IPS-NIHi7 (cell line): ENCODE measurements around the gene SCAMP2.
"Not testable (repeated sequence)": the region's sequence is repeated elsewhere in the genome, so short reads cannot be mapped to it uniquely, and the experiment has no call there.

ENCODE experiments used
- DNase-seq: peaks from one replicate; pipeline ENCODE4 v3.0.0; 2012; ENCODE audit warnings: mixed read lengths; ENCODE audit errors: extremely low spot score

Gene SCAMP2, protein sequence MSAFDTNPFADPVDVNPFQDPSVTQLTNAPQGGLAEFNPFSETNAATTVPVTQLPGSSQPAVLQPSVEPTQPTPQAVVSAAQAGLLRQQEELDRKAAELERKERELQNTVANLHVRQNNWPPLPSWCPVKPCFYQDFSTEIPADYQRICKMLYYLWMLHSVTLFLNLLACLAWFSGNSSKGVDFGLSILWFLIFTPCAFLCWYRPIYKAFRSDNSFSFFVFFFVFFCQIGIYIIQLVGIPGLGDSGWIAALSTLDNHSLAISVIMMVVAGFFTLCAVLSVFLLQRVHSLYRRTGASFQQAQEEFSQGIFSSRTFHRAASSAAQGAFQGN

DNA sequence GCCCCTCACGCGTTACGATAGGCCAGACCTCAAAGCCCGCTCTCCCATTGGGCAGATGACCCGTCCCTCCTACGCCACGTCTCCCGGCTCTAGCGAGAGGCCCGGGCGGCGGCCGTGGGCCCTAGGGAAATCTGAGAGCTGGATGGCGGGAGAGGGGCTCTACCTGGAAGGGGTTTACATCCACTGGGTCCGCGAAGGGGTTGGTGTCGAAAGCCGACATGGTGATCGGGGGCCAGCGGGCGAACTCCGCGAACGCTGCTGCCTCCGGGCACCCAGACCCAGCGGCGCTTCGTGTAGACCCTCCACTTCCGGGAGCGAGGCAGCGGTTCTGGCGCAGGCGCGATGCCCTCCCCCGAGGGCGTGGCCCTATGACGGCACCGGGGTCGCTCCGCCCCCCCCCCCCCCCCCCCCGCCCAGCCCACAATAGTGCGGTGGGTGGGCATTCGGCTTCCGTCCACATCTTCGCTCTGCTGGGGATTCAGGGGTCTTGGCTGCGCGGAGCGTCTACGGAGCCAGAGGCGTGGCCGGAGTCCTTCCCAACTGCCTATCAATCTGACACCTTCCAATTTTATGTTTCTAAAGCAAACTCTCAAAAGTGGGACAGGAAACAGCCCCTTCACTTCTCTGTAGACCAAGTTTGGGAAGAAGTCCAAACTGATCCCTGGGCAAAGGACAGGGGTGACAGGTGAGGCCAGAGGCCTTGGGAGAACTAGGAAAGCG lies at the start of gene SCAMP2:
Gene SCAMP2 (minus strand): TSS at position 330 of the 720 bp plus-strand sequence. CDS start 110 bp downstream, at position 220.
- DNase-seq: peak; percentile 99

DNA sequence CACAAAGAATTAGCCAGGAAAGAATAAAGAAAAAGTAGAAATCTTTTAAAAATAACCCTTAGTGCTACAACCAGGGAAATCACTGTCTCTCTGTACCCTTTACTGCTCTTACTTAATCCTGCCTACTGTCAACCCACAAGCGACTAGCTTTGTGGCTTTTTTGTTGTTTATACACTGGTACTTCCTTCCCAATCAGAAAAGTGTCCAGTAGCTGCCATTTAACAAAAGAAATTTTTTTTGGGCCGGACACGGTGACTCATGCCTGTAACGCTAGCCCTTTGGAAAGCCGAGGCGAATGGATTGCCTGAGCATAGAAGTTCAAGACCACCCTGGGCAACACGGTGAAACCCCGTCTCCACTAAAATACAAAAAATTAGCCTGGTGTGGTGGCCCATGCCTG lies 47.3 kb upstream of the SCAMP2 start:
- DNase-seq: no peak

DNA sequence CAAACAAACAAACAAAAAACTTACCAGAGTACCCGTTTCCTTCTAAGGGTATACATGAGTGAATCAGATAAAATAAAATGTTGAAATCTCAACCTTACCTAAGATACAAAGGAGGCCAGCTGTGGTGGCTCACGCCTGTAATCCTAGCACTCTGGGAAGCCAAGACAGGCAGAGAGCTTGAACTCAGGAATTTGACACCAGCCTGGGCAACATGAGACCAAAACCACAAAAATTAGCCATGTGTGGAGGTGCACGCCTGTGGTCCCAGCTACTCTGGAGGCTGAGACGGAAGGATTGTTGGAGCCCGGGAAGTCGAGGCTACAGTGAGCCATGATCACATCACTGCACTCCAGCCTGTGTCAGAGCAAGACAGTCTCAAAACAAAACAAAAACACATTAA lies 44.5 kb upstream of the SCAMP2 start:
- no peak for DNase-seq

DNA sequence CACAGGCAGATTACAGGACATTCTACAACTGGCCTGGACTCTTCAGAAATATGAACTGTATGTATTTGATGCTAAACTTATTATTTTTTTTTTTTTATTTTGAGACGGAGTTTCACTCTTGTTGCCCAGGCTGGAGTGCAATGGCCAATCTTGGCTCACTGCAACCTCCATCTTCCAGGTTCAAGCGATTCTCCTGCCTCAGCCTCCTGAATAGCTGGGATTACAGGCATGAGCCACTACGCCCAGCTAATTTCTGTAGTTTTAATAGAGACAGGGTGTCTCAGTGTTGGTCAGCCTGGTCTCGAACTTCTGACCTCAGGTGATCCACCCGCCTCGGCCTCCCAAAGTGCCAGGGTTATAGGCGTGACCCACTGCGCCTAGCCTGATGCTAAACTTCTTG lies 40.6 kb upstream of the SCAMP2 start:
- not testable (repeated sequence) for DNase-seq

DNA sequence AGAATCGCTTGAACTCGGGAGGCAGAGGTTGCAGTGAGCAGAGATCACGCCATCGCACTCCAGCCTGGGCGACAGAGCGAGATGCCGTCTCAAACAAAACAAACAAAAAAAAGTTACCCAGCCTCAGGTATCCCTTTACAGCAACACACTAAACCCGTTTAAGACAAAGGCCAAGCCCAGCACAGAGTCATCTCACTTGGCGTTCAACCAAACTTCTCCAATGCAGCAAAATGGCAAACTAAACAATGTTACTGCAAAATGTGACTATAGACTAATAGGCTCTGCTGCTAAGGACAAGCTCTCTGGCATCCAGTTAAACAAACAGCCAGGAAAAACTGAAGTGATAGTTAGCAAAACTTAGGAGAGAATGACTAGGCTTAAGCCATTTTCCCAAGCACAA lies 39.9 kb upstream of the SCAMP2 start:
- DNase-seq: no peak

DNA sequence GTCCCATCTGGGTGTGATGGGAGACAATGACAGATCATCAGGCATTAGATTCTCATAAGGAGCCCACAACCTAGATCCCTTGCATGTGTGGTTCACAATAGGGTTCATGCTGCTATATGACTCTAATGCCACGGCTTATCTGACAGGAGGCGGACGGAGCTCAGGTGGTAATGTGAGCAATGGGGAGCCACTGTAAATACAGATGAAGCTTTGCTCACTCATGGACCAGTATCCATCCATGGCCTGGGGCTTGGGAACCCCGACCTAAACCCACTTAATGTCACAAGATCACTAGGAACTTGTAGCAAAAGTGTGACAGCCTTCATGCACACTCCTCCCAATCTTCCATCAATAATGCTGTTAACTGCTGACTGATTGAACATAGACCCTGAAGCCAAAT lies 35.5 kb upstream of the SCAMP2 start:
- no peak for DNase-seq

DNA sequence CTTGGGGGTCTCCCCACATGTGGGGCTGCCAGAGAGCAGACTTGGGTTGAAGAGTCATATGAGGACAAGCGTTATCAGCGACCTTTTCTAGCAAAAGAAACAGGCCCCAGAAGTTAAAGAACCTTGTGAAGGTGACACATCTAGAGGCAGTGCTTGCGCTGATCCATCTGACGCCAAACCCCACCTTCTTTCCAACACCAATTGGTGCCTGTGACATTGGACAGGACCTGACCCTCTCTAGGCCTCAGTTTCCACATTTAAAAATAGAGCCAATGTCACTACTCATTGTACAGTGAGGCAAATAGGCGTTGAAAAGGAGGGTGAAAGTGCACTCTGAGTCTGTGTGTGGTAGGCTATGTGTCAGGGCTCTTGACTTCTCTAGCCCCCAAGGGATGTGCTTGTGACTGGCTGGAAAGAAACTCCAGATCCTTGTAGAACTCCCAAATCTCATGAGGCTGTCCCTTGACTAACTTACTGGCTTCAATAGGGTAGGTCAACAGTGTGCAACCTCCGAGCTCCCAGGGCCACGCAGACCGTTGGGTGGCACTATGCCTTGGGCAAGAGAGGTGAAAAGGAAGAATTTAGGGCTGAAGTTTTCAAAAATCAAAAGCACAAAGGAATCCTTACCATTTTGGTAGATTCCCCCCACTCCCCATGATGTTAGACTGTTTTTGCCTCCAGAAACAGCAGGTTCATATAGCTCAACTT lies 34.2 kb upstream of the SCAMP2 start:
- peak; percentile 25 for DNase-seq

DNA sequence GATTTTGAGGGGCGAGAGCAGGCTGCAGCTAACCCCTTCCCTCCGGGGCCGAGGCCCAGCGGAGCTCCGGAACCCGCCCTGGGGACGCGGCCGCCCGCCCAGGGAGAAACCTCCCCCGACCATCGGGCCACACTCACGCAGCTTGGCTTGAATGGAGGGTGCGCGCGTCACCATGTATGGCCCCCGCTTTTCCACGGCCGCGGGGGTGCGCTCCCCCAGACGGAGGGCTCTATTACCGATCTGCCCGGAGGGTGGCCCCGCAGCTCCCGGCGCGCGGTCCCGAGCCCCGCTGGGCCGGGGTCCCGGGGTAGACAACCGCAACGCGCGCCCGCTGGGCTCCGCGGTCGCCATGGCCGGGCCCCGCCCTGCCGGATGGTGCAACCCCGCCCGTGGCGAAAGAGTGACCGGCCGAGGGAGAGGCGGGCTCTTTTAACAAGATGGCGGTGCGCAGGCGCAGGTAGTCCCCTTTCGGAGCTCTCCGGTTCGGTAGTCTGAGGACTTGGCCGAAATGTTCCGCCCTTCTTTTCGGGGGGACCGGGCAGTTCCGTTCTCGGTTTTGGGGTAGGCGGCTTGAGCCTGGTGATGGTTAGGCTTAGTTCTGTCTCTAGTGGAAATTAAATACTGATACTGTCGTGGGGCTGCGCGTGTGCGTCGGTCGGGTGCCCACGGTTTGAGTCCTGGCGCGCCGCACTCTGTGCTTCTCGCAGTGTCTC lies 33.4 kb upstream of the SCAMP2 start, which contains the start of gene FAM219B:
Gene FAM219B (minus strand): TSS at position 402 of the 713 bp plus-strand sequence. CDS start 51 bp downstream, at position 351.
- peak; percentile 98 for DNase-seq

DNA sequence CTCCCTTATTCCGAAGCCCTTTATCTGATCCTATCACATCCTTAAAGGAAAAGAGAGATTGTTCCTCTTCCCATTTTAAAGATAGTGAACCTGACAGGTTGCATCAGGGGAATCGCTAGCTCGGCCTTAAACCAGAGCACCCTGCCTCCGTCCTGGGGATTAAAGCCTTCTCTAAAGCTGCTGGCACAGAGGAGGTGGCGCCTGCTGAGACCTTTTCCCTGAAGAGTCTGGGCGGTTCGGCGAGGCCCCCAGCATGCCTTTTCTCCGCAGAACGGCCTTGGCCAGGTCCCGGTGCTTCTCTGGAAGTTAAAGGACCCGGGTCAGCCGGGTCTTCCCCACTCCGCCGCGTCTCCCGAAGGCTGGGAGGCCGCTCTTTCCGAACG lies 32.9 kb upstream of the SCAMP2 start:
- DNase-seq: peak; percentile 54

DNA sequence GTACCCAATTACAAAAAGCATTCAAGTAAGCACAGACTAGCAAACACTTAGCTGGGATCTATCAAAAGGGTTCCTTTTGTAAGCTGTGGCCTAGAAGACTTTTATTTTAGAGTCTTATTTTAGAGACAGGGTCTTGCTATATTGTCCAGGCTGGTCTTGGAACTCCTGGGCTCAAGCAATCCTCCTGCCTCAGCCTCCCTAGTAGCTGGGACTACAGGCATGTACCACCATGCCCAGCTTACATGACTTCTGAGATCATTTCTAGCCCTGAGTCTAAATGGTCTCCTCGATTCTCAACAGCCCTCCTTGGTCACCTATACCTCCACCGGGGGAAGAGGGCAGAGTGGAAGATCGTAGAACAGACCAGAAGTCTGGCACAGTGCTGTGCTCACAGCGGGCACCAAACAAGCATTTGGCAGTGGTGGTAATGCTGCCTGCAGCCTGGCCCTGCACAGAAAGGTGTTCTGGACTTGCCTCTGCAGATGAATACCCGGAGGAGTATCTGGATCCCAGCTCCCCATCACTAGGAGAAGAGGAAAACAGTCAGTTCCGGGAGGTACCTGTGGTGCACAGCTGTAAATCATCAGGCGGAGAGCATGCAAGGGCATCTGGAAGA lies 31.1 kb upstream of the SCAMP2 start:
- no peak for DNase-seq

DNA sequence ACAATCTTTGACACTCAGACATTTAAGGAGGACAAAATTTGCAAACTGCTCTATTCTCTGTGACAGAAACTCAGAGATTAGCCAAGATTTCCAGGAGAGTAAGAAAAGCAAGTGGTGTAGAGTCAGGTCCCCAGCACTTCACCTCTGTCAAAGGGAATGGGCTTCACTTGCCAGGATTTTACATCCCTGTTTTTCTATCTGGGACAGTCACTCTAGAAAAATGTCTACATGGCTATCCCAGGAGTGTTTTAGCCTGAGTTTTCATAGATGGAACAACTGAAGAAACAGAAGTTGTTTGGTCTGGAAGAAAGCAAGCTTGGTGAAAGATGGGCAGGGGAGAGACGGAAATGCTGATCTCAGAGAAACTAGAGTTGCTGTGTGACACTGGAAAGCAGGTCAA lies 30.5 kb upstream of the SCAMP2 start:
- DNase-seq: no peak

DNA sequence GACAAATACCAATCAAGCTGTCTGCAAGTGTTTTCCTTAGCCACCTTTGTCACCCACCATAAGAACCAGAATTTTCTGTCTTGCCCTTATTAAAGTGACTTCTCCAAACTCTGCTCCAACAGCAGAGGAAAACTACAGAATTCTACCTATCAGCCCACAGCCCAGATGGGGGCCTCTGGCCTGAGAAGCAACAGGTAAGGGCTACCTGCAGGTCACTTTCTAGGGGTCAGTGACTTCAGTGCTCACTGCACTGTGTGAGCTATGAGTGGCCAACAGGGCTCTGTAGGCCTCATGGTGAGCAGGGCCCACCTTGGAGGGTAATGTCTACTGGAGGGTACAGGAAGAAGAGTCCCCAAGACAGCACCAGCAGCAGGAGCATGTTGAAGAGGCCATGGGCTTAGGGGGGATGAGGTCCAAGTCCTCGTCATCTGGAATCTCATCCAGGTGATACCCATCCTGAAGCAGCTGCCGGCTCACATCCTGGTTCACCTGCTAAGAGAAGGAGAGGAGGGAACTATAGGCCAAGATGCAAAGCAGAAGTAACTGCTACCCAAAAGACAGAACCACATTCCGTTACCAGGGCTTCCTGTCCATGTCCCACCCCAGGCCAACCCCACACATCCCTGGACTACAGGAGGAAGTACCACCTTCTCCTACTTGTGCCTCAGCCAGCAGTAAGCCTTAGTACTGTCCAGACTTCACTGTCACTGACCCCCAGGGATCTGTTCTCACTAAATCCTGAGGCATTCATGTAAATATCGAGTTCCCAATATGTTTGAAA lies 29.3 kb upstream of the SCAMP2 start:
- DNase-seq: no peak

DNA sequence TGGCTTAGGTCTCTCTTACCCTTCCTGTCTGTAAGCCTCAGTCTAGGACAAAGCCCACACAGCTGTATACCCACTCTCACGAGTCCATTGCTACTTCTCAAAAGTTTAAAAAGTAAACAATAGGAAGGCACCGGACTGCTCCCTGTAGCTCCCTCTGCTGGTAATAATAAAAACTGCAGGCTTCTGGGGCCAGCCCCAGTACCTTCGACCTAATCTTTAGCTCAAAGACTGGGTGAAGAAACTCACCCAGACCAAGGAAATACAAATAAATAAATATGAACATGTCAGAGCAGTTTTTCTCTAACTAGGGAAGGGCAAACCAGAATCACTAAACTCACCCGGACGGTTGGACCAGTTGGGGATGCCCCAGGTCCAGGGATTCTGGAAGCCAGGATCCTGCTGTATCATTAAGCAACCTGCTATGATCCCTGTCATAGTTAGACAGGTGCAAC lies 28.5 kb upstream of the SCAMP2 start:
- peak; percentile 76 for DNase-seq

DNA sequence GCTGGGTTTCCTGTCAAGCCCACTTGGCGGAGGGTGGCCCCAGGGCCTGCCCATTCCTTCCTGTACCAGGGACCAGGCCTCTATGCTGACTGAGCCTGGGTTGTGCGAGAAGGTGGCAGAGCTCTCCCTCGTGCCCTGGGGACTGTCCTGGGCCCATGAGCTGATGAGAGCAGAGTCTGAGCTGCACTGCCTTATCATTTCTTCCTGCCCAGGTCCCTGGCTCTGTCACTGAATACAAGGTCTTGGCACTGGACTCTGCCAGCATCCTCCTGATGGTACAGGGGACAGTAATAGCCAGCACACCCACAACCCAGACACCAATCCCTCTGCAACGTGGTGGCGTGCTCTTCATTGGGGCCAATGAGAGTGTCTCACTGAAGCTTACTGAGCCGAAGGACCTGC lies 24.1 kb upstream of the SCAMP2 start:
- no peak for DNase-seq

DNA sequence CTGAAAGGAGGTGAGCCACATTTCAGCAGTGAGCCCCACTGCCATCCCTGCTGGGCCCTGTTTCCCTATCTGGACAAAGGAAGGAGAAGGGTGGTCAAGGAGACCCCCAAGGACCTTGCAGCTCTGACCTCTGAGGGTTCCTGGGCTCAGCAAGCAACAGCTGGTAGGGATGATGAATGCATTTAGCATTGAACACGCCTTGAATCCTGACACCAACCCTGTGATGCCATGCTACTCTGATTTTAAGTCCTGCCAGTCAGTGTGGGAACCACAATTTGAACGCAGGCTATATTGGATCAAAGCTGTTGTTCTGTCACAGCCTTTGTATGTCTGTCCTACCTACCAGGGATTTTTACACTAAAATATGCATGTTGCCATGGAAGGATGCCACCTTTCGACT lies 23.2 kb upstream of the SCAMP2 start:
- no peak for DNase-seq

DNA sequence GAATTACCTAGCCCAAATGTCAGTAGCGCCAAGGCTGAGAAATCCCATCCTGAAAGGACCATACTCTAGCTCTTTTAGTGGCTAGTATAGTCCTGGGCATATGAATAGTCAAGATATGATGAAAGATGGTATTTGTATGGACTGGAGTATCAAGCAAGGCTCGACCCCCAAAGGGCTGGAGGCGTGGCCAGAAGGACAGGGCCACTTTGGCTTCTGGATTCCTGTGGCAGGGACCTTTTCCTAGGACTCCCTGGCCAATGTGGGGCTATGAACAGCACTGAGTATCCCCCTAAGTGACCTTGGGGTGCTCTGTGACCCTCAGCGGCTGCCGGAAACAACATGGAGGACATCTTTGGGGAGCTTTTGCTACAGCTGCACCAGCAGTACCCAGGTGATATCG lies 22.7 kb upstream of the SCAMP2 start:
- DNase-seq: no peak

DNA sequence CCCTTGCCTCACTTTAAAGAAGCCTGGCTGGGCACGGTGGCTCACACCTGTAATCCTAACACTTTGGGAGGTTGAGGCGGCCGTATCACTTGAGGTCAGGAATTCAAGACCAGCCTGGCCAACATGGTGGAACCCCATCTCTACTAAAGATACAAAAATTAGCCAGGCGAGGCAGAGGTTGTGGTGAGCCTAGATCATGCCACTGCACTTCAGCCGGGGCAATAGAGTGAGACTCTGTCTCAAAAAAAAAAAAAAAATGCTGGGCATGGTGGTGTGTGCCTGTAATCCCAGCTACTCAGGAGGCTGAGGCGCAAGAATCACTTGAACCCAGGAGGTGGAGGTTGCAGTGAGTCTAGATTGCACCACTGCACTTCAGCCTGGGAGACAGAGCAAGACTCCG lies 21.2 kb upstream of the SCAMP2 start:
- DNase-seq: not testable (repeated sequence)

DNA sequence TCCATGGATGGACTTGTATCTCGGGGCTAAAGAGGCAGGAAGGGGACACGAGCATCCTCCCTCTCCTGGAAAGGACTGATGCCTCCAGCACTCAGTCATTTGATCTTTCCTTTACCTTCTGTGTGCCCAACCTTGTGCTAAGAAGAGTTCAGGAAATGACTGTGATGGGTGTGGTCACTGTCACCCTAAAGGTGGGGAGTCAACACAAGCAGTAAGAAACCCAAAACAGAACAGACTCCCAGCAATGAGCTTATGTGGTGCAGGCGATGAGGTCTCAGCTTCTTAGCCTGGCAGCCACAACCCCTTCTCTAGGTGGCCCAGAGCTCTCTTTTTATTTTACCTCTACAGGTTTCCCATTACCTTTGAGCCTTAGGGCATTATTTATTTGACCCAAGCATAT lies 20.5 kb upstream of the SCAMP2 start:
- no peak for DNase-seq

DNA sequence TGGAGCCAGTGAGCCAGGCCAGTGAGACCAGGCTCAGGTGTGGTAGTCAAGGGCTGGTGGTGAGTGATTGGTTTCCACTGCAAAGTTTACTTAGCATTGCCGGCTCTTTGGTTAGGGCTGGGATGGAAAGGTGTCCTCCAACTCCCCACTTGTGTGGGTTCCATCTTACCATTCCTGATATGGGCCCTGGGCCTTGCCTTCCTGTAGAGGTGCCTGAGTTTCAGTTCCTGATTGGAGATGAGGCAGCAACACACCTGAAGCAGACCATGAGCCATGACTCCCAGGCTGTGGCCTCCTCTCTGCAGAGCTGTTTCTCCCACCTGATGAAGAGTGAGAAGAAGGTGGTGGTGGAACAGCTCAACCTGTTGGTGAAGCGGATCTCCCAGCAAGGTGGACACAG lies 19.8 kb upstream of the SCAMP2 start:
- no peak for DNase-seq

DNA sequence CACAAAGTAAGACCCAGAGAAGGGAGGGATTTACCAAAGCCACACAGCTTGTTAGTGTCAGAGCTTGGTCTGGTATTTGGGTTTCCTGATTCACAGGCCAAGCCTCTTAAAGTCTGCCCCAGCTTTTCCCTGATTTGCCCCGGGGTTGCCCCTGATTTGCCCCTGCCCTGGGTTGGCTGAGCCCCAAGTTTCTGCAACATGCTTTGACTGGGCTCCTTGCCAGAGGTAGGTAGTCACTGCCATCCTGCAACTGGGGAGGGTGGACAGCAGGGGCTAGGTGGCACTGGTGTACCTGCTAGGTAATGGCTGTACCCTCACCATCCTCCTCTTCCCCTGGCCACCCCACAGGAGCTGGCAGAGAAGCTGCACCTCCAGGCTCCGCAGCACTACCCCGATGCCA lies 19.1 kb upstream of the SCAMP2 start:
- no peak for DNase-seq

DNA sequence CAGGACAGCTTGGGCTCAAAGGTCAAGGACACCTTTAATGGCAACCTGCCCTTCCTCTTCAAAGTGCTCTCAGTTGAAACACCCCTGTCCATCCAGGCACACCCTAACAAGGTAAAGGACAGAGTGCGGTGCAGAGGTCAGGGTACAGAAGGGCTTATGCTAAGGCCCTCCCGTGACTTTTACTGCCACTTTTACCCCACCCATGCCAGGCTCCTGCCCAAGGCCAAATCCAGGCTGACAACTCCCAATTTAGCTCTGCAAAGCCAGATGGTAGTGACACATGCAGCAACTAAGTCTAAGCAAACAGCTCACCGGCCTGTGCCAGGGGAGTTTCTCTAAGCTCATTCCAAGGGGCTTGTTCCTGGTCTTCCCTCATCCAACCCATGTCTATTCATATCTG lies 18.3 kb upstream of the SCAMP2 start:
- no peak for DNase-seq
